ENCODE results near the gene BCL10.

- TF ChIP-seq TAF1 (IDR thresholded peaks at IDR 0.05; ENCODE audit: low read depth): no peak
- no peak for TF ChIP-seq RAD21 (IDR thresholded peaks at IDR 0.05; ENCODE audit: low read depth)
- TF ChIP-seq REST (IDR thresholded peaks at IDR 0.05; ENCODE audit: low read depth): no peak
- TF ChIP-seq EP300 (IDR thresholded peaks at IDR 0.05; ENCODE audit: borderline replicate concordance): no peak
- TF ChIP-seq CEBPB (IDR thresholded peaks at IDR 0.05): no peak
- no peak for TF ChIP-seq TEAD4 (IDR thresholded peaks at IDR 0.05)
These were observed 3.1 kb upstream of the BCL10 start for GRCh38 chr1:85279458-85280080.
